ENCODE measurements around the gene RETN.

RETN gene

GRCh38 chr19:7668842-7669241 lies at the start of gene RETN:
TSS of gene RETN (plus strand) at chr19:7669049. CDS start at chr19:7669327, 278 bp downstream.
- DNase-seq: no peak

- no peak for DNase-seq
Observed at GRCh38 chr19:7619671-7620441, 49.0 kb upstream of the RETN start.

GRCh38 chr19:7620442-7621412 lies 48.1 kb upstream of the RETN start:
- no peak for DNase-seq

- no peak for DNase-seq
Observed at GRCh38 chr19:7622933-7623685, 45.7 kb upstream of the RETN start.

- no peak for DNase-seq
Observed at GRCh38 chr19:7623725-7624603, 44.9 kb upstream of the RETN start.

- DNase-seq: no peak
Observed at GRCh38 chr19:7624810-7625209, 44.0 kb upstream of the RETN start.

- no peak for DNase-seq
Observed at GRCh38 chr19:7625763-7626372, 43.0 kb upstream of the RETN start.

- DNase-seq: no peak
Observed at GRCh38 chr19:7627166-7627565, 41.7 kb upstream of the RETN start.

GRCh38 chr19:7628589-7629311 lies 40.1 kb upstream of the RETN start:
- DNase-seq: no peak

- DNase-seq: peak; percentile 92
Observed at GRCh38 chr19:7629347-7630054, 39.3 kb upstream of the RETN start, which contains the start of the genes PET100 and XAB2. TSS of gene PET100 (plus strand) at chr19:7629793. CDS start at chr19:7629834, 41 bp downstream. TSS of gene XAB2 (minus strand) at chr19:7629545. CDS start at chr19:7629527, 18 bp downstream.

- DNase-seq: no peak
Observed at GRCh38 chr19:7631577-7631976, 37.3 kb upstream of the RETN start.

GRCh38 chr19:7632340-7633203 lies 36.3 kb upstream of the RETN start:
- DNase-seq: no peak

GRCh38 chr19:7633698-7634097 lies 35.2 kb upstream of the RETN start, which contains the start of gene PCP2:
TSS of gene PCP2 (minus strand) at chr19:7633719. CDS start at chr19:7633457, 262 bp downstream.
- no peak for DNase-seq

GRCh38 chr19:7635670-7636069 lies 33.2 kb upstream of the RETN start:
- DNase-seq: no peak

- no peak for DNase-seq
Observed at GRCh38 chr19:7636317-7636690, 32.5 kb upstream of the RETN start.

- DNase-seq: peak; percentile 91
Observed at GRCh38 chr19:7636691-7637373, 32.0 kb upstream of the RETN start, which contains the start of gene STXBP2. TSS of gene STXBP2 (plus strand) at chr19:7637110. CDS start at chr19:7637150, 40 bp downstream.

GRCh38 chr19:7637374-7638256 lies 31.2 kb upstream of the RETN start:
- no peak for DNase-seq
